Gastrocnemius medialis (tissue), 4 donors: ENCODE data around the gene NXN. TPM values are rescaled to one million over a fixed set of nuclear protein-coding genes. Genes with fewer than 3 reads are reported as not detected.
"Not testable (repeated sequence)": the region's sequence is repeated elsewhere in the genome, so short reads cannot be mapped to it uniquely, and the experiment has no call there.

Source experiments
- ATAC-seq, 2 donors: fragments of 150-250 bp; one replicate each; pipeline ENCODE4 v1.9.1; 2016
- DNase-seq, 2 donors: peaks; one replicate each; pipeline ENCODE4 v3.0.0-alpha.2; 2019
- H3K27ac ChIP-seq, 4 donors: fragments of 200-600 bp; sonication (generic); 1 replicate in 1 of 4; 2 replicates in 3 of 4; pipeline ENCODE4 v1.5.1; 2016 to 2018; ENCODE audit warnings: mild to moderate bottlenecking in 2 of 4, moderate library complexity in 1 of 4
- H3K27me3 ChIP-seq, 3 donors: fragments of 200-600 bp; sonication (generic) in 2 of 3; 1 replicate in 1 of 3; 2 replicates in 2 of 3; pipeline versions ENCODE4 v1.5.1 to v1.6.0; 2016 to 2019; ENCODE audit warnings: mild to moderate bottlenecking in 1 of 3, moderate library complexity in 1 of 3
- H3K36me3 ChIP-seq, 2 donors: fragments of 200-600 bp; sonication (generic) in 1 of 2; one replicate each; pipeline ENCODE4 v1.5.1; 2017 to 2018
- H3K4me1 ChIP-seq, 2 donors: fragments of 200-600 bp; sonication (generic) in 1 of 2; one replicate each; pipeline ENCODE4 v1.5.1; 2016 to 2017; ENCODE audit warnings: mild to moderate bottlenecking in 2 of 2
- H3K4me3 ChIP-seq, 4 donors: fragments of 200-600 bp; sonication (generic) in 3 of 4; 1 replicate in 1 of 4; 2 replicates in 3 of 4; pipeline ENCODE4 v1.5.1; 2016 to 2019; ENCODE audit warnings: mild to moderate bottlenecking in 2 of 4
- H3K9me3 ChIP-seq, 3 donors: fragments of 200-600 bp; sonication (generic) in 2 of 3; 1 replicate in 1 of 3; 2 replicates in 2 of 3; pipeline ENCODE4 v1.5.1; 2016 to 2019
- CTCF ChIP-seq, 5 experiments: fragments of 450-650 bp in 3 of 5; fragments of 200-600 bp in 2 of 5; sonication (generic) in 2 of 5; IDR thresholded peaks in 4 of 5; conservative IDR thresholded peaks in 1 of 5; 1 replicate in 4 of 5; 2 replicates in 1 of 5; pipeline ENCODE4 v1.5.1; 2016 to 2019; ENCODE audit warnings: antibody characterized with exemption in 5 of 5, mild to moderate bottlenecking in 3 of 5, moderate library complexity in 3 of 5
- POLR2A ChIP-seq, 2 donors: fragments of 450-650 bp; IDR thresholded peaks; one replicate each; pipeline ENCODE4 v1.6.1; 2017; ENCODE audit warnings: antibody characterized with exemption in 2 of 2, mild to moderate bottlenecking in 2 of 2, moderate library complexity in 2 of 2
- in situ Hi-C, 4 donors: fragments of 200-750 bp; cut with MboI; loops; one replicate each; pipeline versions ENCODE4 v1.15.0 to v1.8.0; 2017; ENCODE audit warnings: low sequenced_read_pairs in 4 of 4
- intact Hi-C: fragments of 100-400 bp; cut with DNase I; formaldehyde crosslinking; loops from one replicate; pipeline ENCODE4 v1.15.1; 2023; ENCODE audit warnings: low total_unique reads
- total RNA-seq, 4 donors: library from RNA; depleted of rRNA; stranded (reverse); fragments of >200 nt; gene quantifications; one replicate each; pipeline versions ENCODE4 v1.1.0 to v1.2.3, GENCODE V29; 2016

Gene NXN
- total RNA-seq, 4 donors from 2014 or later: 55.6 to 86.4 (median 62.7) TPM

DNA sequence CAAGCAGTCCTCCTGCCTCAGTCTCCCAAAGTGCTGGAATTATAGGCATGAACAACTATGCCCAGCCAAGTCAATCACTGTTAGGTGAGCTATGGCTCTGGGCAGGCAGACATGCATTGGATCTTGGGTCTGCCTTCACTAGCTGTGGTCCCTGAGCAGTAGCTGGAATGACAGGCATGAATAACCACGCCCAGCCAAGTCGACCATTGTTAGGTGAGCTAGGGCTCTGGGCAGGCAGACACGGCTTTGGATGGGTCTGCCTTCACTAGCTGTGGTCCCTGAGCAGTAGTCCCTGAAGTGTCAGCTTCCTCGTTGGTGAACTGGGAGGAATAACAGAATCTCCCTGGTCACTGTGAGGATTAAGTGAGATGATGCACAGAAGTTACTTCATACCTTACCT, 191.0 kb downstream of the NXN start:
- peak in 1 of 2 donors; percentile 7 for DNase-seq
- TF ChIP-seq CTCF (IDR thresholded peaks at IDR 0.05 in 4 of 5, conservative IDR thresholded peaks at IDR 0.05 in 1 of 5): no peak
- TF ChIP-seq POLR2A (IDR thresholded peaks at IDR 0.05): no peak
- no peak overlapping the region for H3K27ac ChIP-seq
- in situ Hi-C loops (loop anchor here in 1 of 4 donors (5.0 kb wide), 1 partner anchor 194 kb away; no protein-coding TSS in a partner anchor), intact Hi-C loops (no loop called here)
- peaks cover 0 to 61% of the 10 kb centered on the region in 2 donors for H3K36me3 ChIP-seq
- no peaks in the 10 kb centered on the region for H3K27me3 ChIP-seq
- no peak for ATAC-seq
- H3K4me3 ChIP-seq: no peak overlapping the region
- H3K4me1 ChIP-seq: peaks cover 8 to 9% of the 10 kb centered on the region in 2 donors
- H3K9me3 ChIP-seq: no peaks in the 10 kb centered on the region

- peaks cover 0 to 59% of the 10 kb centered on the region in 2 donors for H3K36me3 ChIP-seq
- no peaks in the 10 kb centered on the region for H3K27me3 ChIP-seq
- peak in 1 of 2 donors; percentile 11 for DNase-seq
- ATAC-seq: no peak
- TF ChIP-seq CTCF (IDR thresholded peaks at IDR 0.05 in 4 of 5, conservative IDR thresholded peaks at IDR 0.05 in 1 of 5) (no peak), POLR2A (IDR thresholded peaks at IDR 0.05) (no peak)
- in situ Hi-C loops (loop anchor here in 1 of 4 donors (5.0 kb wide), 1 partner anchor 195 kb away; no protein-coding TSS in a partner anchor), intact Hi-C loops (no loop called here)
- no peak overlapping the region for H3K27ac ChIP-seq
- no peak overlapping the region for H3K4me3 ChIP-seq
- H3K4me1 ChIP-seq: peaks cover 16 to 17% of the 10 kb centered on the region in 2 donors
- no peaks in the 10 kb centered on the region for H3K9me3 ChIP-seq
Measured at GRCh38 chr17:787641-788221, 191.8 kb downstream of the NXN start.

DNA sequence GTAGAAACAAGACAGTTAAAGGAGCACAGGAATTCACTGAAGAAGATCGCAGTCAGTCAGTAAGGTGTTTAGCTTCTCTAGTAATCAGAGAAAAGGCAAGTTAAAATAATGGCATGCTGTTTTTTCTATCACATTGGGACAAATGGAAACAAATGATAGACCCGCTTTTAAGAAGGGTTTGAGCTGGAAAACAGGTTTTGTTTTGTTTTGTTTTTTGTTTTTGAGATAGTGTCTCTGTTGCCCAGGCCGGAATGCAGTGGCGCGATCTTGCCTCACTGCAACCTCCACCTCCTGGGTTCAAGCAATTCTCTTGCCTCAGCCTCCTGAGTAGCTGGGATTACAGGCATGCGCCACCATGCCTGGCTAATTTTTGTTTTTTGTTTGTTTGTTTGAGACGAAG, 193.7 kb downstream of the NXN start:
- DNase-seq, ATAC-seq, H3K27me3 ChIP-seq, H3K4me3 ChIP-seq, H3K27ac ChIP-seq, intact Hi-C loops, H3K9me3 ChIP-seq: not testable (repeated sequence)
- Histone ChIP-seq H3K4me1 (peaks cover 23 to 24% of the 10 kb centered on the region in 2 donors), H3K36me3 (peaks cover 0 to 43% of the 10 kb centered on the region in 2 donors)
- in situ Hi-C loops: loop anchor here in 1 of 4 donors (5.0 kb wide), 1 partner anchor 196 kb away; no protein-coding TSS in a partner anchor

DNA sequence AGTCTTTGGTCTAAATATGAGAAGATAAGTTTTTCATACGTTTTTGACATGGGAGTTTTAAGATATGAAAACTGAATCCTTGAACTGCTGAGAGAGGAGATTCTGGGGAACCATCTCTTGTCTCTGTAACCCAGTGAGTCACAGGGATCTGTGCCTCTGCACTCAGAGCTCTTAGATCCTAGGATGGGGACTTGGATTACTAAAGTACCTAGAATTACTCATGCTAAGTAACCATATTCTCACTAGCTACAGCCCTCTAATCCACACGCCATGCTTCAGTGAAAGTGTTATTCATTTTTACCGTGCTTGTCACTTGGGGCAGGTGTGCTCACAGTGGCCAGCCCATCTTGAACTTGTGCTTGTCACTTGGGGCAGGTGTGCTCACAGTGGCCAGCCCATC, 195.4 kb downstream of the NXN start:
- ATAC-seq (no peak), DNase-seq (no peak)
- Histone ChIP-seq H3K27ac (no peak overlapping the region), H3K36me3 (peaks cover 0 to 32% of the 10 kb centered on the region in 2 donors), H3K4me1 (peaks cover 23 to 24% of the 10 kb centered on the region in 2 donors), H3K4me3 (no peak overlapping the region), H3K9me3 (no peaks in the 10 kb centered on the region), H3K27me3 (no peaks in the 10 kb centered on the region)
- in situ Hi-C loops: no loop called here
- TF ChIP-seq CTCF (IDR thresholded peaks at IDR 0.05 in 4 of 5, conservative IDR thresholded peaks at IDR 0.05 in 1 of 5) (no peak), POLR2A (IDR thresholded peaks at IDR 0.05) (no peak)
- intact Hi-C loops: no loop called here

DNA sequence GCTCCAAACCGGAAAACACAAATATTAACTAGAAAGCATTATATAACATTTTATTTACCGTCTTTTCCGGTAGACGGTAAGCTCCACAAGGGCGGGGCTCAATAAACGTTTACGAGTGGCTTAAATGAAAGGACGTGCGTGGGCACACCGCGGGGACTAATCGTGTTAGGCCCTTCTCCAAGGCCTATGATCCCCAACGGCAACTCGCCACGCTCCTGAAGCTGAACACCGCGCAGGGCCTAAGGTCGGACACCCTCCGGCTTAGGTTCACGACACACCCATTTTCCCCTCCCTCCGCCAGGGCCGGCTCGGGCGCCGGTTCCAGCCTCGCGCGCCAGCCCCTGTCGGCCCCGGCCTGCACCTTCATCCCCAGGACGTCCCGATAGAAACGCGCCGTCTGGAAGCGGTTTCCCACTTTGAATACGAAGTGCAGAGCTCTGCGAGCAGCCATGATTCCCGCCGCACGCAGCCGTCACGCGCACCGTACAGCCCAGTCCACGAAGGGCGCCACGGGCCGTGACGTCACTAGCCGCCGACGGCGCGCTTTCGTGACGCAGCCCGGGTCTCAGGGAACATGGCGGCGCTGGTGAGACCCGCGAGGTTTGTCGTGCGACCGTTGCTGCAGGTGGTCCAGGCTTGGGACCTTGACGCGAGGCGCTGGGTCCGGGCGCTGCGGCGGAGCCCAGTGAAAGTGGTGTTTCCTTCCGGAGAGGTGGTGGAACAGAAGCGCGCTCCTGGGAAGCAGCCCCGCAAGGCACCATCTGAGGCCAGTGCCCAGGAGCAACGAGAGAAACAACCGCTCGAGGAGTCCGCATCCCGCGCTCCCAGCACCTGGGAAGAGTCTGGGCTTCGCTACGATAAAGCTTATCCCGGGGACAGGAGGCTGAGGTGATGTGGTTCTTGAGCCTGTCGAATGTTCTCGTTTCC, 197.5 kb downstream of the NXN start, which contains the start of the genes GLOD4 and MRM3:
GLOD4 (minus strand) TSS at position 476 of the 927 bp plus-strand sequence; CDS start at position 451, 25 bp downstream.
MRM3 (plus strand) TSS at position 549 of the 927 bp plus-strand sequence; CDS start at position 575, 26 bp downstream.
- peaks cover 23 to 24% of the 10 kb centered on the region in 2 donors for H3K4me1 ChIP-seq
- DNase-seq: peak; percentile 79 to 90
- TF ChIP-seq CTCF (IDR thresholded peaks at IDR 0.05 in 4 of 5, conservative IDR thresholded peaks at IDR 0.05 in 1 of 5) (peak in 4 of 5 experiments; percentile 12 to 64 (median 44)), POLR2A (IDR thresholded peaks at IDR 0.05) (peak; percentile 65 to 76)
- in situ Hi-C loops (no loop called here), intact Hi-C loops (loop anchor here (1.0 kb wide), 1 partner anchor 30 kb away; the partner anchor contains the start of gene GEMIN4)
- no peaks in the 10 kb centered on the region for H3K9me3 ChIP-seq
- no peaks in the 10 kb centered on the region for H3K27me3 ChIP-seq
- H3K27ac ChIP-seq: peak within 1 kb of the TSS; percentile 93 to 95 (median 94)
- peak; percentile 95 for ATAC-seq
- peaks cover 0 to 38% of the 10 kb centered on the region in 2 donors for H3K36me3 ChIP-seq
- peak within 1 kb of the TSS; percentile 89 to 98 (median 96) for H3K4me3 ChIP-seq
